ENCODE data around the gene IL18BP. TPM values are rescaled to one million over a fixed set of nuclear protein-coding genes. Genes with fewer than 3 reads are reported as not detected.

IL18BP gene
- total RNA-seq, 1 experiment from 2014 or later, result 34.7 TPM

DNA sequence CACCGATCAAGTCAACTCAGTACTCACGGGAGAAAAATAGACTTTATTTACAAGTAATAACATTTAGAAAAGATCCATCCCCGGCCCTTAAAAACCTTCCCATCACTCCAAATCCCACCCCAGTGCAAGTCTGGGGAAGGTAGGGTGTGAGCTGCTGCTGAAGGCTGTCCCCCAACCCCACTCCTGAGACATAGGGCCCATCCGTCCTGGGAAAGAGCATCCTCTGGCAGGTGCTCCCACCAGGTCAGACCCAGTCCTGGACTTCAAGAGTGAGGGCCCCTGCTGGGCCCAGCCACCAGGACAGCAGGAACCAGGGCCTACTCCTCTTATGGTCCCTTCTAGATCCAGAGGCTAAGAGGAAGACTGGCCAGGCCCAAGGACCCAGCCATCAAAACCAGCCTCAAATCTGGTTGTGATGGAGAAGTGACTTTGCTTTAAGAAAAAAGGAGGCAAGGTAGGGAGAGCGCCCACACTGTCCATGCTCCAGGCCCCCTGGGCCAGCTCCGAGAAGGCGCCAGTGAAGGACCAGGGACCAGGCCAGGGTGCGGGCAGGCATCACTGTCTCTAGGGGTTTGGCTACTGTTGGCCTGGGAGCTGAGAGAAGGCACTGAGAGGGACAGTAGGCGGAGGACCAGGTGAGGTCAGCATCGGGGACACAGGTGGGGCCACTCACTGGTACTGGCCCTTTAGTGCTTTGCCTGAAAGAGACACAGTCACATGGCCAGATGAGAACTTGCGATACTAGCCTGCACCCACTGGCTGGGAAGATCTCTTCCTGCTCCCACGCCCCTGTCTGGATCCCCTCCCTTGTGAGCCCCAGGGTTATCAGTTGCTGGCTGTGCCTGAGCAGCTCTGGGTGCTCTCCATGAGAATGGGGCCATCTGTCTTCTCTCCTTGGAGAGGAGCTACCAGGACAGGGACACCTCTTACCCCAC, 4.4 kb downstream of the IL18BP start:
- peaks cover 97% of the 10 kb centered on the region for H3K36me3 Mint-ChIP-seq (ENCODE audit: insufficient read depth, unreplicated experiment)
- peak in 1 of 2 experiments; percentile 45 for DNase-seq
- peak overlapping the region; percentile 0 for H3K4me3 Mint-ChIP-seq (ENCODE audit: unreplicated experiment)
- Histone ChIP-seq H3K9me3 (no peaks in the 10 kb centered on the region), H3K4me1 (no peaks in the 10 kb centered on the region), H3K36me3 (ENCODE audit: control insufficient read depth, insufficient read depth, low read length) (peaks cover 37% of the 10 kb centered on the region), H3K4me3 (ENCODE audit: low read depth, low read length) (no peak overlapping the region), H3K27me3 (replicated peaks; ENCODE audit: control insufficient read depth, insufficient read depth, low read length) (no peaks in the 10 kb centered on the region)
- intact Hi-C loops (cut with micrococcal nuclease; ENCODE audit: unreplicated experiment), result no loop called here
- CTCF ChIA-PET, result no interaction called here
- BruUV-seq (replicated peaks), result TSS peak; percentile 77
- no peaks in the 10 kb centered on the region for H3K9me3 Mint-ChIP-seq (ENCODE audit: unreplicated experiment)
- H3K27ac Mint-ChIP-seq (ENCODE audit: unreplicated experiment), result peak overlapping the region; percentile 34
- no peaks in the 10 kb centered on the region for H3K27me3 Mint-ChIP-seq (ENCODE audit: insufficient read depth, unreplicated experiment)
- TF ChIP-seq, protein P1, sequence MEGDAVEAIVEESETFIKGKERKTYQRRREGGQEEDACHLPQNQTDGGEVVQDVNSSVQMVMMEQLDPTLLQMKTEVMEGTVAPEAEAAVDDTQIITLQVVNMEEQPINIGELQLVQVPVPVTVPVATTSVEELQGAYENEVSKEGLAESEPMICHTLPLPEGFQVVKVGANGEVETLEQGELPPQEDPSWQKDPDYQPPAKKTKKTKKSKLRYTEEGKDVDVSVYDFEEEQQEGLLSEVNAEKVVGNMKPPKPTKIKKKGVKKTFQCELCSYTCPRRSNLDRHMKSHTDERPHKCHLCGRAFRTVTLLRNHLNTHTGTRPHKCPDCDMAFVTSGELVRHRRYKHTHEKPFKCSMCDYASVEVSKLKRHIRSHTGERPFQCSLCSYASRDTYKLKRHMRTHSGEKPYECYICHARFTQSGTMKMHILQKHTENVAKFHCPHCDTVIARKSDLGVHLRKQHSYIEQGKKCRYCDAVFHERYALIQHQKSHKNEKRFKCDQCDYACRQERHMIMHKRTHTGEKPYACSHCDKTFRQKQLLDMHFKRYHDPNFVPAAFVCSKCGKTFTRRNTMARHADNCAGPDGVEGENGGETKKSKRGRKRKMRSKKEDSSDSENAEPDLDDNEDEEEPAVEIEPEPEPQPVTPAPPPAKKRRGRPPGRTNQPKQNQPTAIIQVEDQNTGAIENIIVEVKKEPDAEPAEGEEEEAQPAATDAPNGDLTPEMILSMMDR (IDR thresholded peaks at IDR 0.05; ENCODE audit: insufficient read depth in 1 of 2, low read depth in 1 of 2, low read length in 1 of 2, severe bottlenecking in 1 of 2, unreplicated experiment in 1 of 2), result no peak
- H3K4me1 Mint-ChIP-seq (ENCODE audit: low read depth, unreplicated experiment), result no peaks in the 10 kb centered on the region
- POLR2A ChIA-PET, result no interaction called here

DNA sequence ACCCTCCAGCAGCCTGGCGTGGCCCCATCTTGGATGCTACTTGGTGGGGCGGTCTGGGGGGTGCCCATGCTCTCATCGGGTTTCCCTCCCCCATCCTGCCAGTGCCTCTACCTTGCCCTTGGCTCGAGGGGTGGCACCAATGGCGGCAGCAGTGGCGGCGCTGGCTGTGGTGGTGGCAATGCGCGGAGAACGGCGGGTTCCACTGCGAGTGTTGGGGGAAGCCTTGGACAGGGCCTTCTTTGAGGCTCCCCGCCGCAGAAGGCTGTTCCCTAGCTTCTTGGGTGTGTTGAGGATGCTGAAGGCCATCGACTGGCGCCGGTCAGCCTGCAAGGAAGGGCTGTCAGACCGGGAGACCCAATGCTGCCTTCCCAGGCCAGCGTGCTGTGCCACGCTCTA, 5.1 kb downstream of the IL18BP start:
- H3K4me1 Mint-ChIP-seq (ENCODE audit: low read depth, unreplicated experiment), result no peaks in the 10 kb centered on the region
- BruUV-seq (replicated peaks), result no TSS peak
- CTCF ChIA-PET, result no interaction called here

DNA sequence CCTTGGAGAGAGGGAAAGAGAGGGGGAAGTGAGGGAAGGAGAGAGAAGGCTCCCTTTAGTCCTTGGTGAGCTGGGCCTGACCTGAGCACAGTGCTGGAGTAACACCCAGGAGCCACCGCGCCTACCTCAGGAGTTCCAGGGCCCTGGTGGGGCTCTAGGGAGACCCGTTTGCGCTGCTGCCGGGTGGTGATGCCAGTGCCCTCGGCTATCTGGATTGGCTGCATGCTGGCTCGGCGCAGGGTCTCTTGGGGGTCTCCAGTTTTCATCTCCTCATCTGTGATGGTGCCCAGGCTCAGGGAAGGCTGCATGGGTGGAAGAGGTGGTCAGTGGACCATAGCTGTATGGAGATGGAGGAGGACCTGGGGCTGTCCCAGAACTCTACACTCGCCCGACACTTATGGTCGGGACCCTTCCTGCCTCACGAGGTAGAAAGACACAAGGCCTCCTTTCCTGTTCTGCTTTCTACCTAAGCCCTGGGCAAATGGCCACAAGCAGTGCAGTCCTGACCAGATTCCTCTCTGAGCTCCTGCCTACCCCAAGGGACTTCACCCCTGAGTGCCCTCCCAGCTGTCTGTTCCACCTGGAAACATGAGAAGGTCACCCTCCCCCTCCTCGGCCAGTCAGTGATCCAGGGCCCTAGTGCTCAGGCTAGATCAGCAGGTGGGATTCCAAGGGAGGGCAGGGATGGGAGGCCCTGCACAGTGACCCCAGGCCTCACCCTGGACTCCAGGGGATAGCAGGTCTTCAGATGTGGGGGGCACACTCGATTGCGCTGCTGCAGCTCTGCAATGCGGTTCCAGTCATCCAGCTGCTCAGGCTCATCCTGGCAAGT, 6.0 kb downstream of the IL18BP start:
- Mint-ChIP-seq H3K36me3 (ENCODE audit: insufficient read depth, unreplicated experiment) (peaks cover 97% of the 10 kb centered on the region), H3K4me1 (ENCODE audit: low read depth, unreplicated experiment) (no peaks in the 10 kb centered on the region), H3K27ac (ENCODE audit: unreplicated experiment) (peak overlapping the region; percentile 34), H3K27me3 (ENCODE audit: insufficient read depth, unreplicated experiment) (no peaks in the 10 kb centered on the region), H3K9me3 (ENCODE audit: unreplicated experiment) (no peaks in the 10 kb centered on the region), H3K4me3 (ENCODE audit: unreplicated experiment) (no peak overlapping the region)
- Histone ChIP-seq H3K4me1 (no peaks in the 10 kb centered on the region), H3K9me3 (no peaks in the 10 kb centered on the region), H3K27me3 (replicated peaks; ENCODE audit: control insufficient read depth, insufficient read depth, low read length) (no peaks in the 10 kb centered on the region), H3K36me3 (ENCODE audit: control insufficient read depth, insufficient read depth, low read length) (peaks cover 39% of the 10 kb centered on the region), H3K4me3 (ENCODE audit: low read depth, low read length) (no peak overlapping the region)
- intact Hi-C loops (cut with micrococcal nuclease; ENCODE audit: unreplicated experiment), result no loop called here
- no TSS peak for BruUV-seq (replicated peaks)
- no peak for DNase-seq
- ChIA-PET CTCF (interaction anchor here (1.3 kb wide), 1 partner anchor 20 kb away, joined by 9 read pairs; no protein-coding TSS in a partner anchor), POLR2A (no interaction called here)
- TF ChIP-seq, protein P1 (IDR thresholded peaks at IDR 0.05; ENCODE audit: insufficient read depth in 1 of 2, low read depth in 1 of 2, low read length in 1 of 2, severe bottlenecking in 1 of 2, unreplicated experiment in 1 of 2), result no peak

More for the DNA sequence above, 5.1 kb downstream of the IL18BP start:
- no peaks in the 10 kb centered on the region for H3K9me3 ChIP-seq
- POLR2A ChIA-PET, result no interaction called here
- intact Hi-C loops (cut with micrococcal nuclease; ENCODE audit: unreplicated experiment), result no loop called here
- H3K27ac Mint-ChIP-seq (ENCODE audit: unreplicated experiment), result peak overlapping the region; percentile 34
- H3K27me3 Mint-ChIP-seq (ENCODE audit: insufficient read depth, unreplicated experiment), result no peaks in the 10 kb centered on the region
- H3K36me3 ChIP-seq (ENCODE audit: control insufficient read depth, insufficient read depth, low read length), result peaks cover 38% of the 10 kb centered on the region
- no peak overlapping the region for H3K4me3 Mint-ChIP-seq (ENCODE audit: unreplicated experiment)
- no peak overlapping the region for H3K4me3 ChIP-seq (ENCODE audit: low read depth, low read length)
- TF ChIP-seq, protein P1 (IDR thresholded peaks at IDR 0.05; ENCODE audit: insufficient read depth in 1 of 2, low read depth in 1 of 2, low read length in 1 of 2, severe bottlenecking in 1 of 2, unreplicated experiment in 1 of 2), result no peak
- no peak for DNase-seq
- H3K9me3 Mint-ChIP-seq (ENCODE audit: unreplicated experiment), result no peaks in the 10 kb centered on the region
- peaks cover 97% of the 10 kb centered on the region for H3K36me3 Mint-ChIP-seq (ENCODE audit: insufficient read depth, unreplicated experiment)
- H3K27me3 ChIP-seq (replicated peaks; ENCODE audit: control insufficient read depth, insufficient read depth, low read length), result no peaks in the 10 kb centered on the region
- H3K4me1 ChIP-seq, result no peaks in the 10 kb centered on the region
